Hematopoietic multipotent progenitor cell treated with erythropoietin and hydrocortisone succinate and interleukin-3 and kit ligand, for 15 days (in vitro differentiated cells): ENCODE results near the gene F7.

ENCODE experiments used
- DNase-seq: peaks from one replicate; pipeline ENCODE4 v3.0.0-alpha.2; 2015; ENCODE audit warnings: low spot score

The F7 gene

DNA sequence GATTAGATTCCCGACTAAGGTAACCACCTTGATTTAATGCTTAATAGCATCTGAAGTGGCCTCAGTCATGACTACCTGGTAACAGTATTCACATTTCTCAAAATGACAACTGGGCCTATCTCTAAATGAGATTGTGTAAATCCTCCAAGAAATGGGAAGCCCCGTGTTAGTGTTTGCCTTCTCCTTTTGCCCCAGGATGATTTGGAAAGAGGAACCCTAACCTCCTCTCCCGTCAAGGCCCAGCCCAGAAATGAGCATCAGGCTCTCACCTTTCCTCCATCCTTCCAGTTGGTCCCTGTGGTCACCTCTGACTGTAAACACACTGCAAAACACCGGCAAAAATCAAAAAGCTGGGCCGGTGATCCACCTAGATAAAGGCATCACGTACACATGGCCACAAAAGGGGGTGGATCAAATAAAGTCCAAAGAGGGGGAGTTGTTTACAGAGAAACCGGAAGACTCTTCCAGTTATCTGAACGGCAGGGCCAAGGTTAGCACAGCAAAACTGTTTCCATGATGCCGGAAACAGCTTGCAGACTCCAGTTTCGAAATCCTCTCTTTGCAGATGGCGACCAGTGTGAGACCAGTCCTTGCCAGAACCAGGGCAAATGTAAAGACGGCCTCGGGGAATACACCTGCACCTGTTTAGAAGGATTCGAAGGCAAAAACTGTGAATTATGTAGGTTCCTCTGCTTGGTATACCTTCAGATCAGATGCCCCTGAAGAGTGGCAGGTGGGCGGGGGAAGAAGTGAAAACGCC, 33.4 kb downstream of the F7 start:
- DNase-seq = no peak

DNA sequence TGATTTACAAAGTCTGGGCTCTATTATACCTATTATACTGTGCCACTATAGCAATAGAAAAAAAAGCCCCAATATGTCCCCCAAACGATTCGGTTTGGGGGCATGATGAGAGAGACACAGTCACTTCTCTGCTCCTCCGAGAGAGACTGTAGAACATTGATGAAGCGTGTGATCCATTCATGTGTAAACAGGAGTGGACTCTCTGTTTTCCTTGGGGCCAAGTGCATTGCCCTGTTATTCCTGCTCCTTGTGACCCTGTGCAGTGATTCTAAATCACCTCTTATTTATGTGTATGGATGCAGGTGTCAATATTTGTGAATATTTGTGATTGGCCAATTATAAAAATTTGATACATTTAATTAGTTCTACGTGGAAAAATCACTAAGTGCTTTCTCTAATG, 34.0 kb downstream of the F7 start:
- no peak for DNase-seq

DNA sequence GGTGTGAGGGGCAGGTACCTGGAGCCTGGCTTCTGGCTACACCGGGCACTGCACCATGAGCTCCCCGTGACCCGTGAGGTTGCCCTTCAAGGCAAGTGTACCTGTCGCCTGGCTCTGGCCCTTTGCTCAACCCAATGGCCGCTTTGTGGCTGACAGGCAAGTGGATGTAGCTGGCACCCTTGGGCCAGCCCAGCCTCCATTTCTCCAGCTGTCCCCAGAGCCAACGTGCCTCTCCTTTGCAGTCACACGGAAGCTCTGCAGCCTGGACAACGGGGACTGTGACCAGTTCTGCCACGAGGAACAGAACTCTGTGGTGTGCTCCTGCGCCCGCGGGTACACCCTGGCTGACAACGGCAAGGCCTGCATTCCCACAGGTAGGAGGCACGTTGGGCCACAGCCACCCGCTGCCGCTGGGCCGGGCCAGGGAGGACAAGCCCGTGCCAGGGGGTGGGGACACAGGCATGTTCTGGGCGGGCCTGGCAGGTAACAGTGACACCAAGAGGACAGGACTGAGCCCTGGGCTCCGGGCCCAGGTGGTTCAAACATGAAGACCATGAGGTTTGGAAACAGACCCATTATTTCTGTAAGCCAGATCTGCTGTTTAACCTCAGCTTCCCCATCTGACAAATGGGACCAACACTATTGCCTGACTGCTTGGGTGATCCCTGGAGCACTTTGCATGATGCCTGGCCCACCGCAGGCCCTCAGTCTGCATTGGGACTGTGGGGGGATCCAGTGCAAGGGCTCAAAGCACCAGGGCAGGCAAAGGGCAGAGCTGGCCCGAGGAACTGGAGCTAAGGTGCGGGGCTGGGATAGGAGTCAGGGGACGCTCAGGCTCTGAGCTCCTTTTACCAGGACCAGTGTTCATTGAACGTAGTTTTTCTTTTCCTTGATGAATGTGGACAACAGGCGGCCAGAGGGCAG, 35.3 kb downstream of the F7 start:
- DNase-seq = no peak

DNA sequence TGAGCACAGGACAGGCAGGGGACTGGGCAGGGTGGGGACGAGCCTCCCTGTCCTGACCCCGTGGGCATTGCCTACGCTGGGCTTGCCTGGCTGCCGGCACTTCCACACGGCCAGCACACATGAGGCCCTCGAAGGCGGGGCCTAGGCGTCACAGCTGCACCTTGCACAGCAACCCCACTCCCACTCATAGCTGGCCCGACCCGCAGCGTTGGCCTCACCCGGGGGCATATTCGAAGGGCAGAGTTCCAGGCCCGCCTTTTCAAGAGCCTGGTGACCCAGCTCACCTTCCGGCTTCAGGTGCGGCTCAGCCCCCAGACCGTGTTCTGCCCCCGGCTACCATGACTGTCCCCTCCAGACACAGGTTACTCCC, 36.0 kb downstream of the F7 start:
- no peak for DNase-seq

DNA sequence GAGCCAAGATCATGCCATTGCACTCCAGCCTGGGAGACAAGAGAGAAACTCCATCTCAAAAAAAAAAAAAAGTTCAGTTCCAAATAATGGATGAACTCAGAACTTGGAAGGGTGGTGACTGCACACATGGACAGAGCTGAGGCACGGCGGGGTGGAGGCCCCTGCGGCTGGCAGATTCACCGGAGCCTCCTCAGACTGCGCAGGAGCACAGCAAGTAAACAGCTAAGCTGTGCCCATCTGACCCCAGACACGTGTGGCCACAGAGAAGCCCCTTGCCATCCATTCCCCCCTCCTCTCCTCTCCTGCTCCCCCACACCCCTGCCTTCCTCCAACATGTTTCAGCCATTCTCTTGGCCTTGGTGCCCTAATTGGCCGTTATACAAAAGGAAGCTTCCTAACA, 37.3 kb downstream of the F7 start:
- no peak for DNase-seq

DNA sequence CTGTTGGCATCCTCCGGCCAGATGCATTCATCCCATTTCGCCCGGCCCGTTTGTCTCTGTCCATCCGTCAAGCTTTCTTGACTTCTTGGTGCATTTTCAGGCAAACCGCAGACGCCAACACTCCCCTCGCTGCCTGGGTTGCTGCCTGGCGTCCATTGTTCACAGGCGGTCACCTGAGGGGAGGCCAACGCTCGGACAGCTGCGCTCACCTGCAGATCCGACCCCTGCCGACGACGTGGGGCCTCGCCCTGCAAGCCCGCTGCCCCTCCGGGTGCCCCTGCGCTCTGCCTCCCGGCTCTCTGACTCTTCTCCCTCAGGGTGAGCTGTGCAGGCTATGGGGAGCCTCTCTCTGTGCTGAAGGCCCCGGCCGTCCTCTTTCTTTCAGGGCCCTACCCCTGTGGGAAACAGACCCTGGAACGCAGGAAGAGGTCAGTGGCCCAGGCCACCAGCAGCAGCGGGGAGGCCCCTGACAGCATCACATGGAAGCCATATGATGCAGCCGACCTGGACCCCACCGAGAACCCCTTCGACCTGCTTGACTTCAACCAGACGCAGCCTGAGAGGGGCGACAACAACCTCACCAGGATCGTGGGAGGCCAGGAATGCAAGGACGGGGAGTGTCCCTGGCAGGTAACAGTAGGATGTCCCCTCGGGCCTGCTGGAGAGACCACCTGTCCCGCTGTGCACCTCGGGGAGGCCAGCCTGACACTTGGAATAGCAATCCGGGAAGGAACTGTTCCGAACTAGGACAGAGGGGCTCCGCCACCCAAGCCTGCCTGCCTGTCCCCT, 38.1 kb downstream of the F7 start:
- DNase-seq = no peak

- no peak for DNase-seq
Measured at GRCh38 chr13:113144255-113144629, 38.7 kb downstream of the F7 start.

- DNase-seq = no peak
Measured at GRCh38 chr13:113145496-113145895, 39.9 kb downstream of the F7 start.

- no peak for DNase-seq
Measured at GRCh38 chr13:113145911-113146598, 40.5 kb downstream of the F7 start.

GRCh38 chr13:113146750-113147149, 41.2 kb downstream of the F7 start:
- no peak for DNase-seq

DNA sequence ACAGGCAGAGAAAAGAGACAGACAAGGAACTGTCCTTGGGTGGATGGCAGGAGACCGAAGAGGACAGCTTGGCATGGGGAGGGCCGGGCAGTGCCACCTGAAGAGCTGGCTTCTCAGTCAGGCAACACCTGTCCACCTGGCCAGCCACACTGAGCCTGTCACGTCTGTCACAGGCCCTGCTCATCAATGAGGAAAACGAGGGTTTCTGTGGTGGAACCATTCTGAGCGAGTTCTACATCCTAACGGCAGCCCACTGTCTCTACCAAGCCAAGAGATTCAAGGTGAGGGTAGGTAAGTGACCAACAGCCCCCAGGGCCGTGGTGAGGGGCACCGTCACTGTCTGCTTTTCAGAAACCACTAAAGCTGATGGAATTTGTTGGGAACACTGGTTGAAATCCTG, 41.6 kb downstream of the F7 start:
- no peak for DNase-seq

DNA sequence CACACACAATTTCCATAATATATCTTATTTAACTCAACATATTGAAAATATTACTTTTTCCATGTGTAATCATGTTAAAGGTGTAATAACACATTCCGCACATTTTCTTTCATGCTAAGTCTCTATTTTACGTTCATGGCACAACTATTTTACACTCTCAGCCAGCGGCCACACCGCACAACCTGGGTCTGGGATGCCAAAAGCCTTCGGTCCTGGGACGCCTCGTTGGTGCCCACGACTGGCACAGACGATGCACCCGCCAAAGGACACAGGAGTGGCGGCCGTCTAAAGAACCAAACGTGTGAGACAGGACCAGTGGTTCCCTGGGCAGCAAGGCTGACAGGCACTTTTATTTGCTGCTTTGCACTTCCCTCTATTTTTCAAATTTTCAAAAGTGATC, 42.8 kb downstream of the F7 start:
- no peak for DNase-seq

DNA sequence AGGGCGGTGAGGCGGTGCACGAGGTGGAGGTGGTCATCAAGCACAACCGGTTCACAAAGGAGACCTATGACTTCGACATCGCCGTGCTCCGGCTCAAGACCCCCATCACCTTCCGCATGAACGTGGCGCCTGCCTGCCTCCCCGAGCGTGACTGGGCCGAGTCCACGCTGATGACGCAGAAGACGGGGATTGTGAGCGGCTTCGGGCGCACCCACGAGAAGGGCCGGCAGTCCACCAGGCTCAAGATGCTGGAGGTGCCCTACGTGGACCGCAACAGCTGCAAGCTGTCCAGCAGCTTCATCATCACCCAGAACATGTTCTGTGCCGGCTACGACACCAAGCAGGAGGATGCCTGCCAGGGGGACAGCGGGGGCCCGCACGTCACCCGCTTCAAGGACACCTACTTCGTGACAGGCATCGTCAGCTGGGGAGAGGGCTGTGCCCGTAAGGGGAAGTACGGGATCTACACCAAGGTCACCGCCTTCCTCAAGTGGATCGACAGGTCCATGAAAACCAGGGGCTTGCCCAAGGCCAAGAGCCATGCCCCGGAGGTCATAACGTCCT, 43.4 kb downstream of the F7 start:
- no peak for DNase-seq

GRCh38 chr13:113149711-113150549, 44.3 kb downstream of the F7 start:
- no peak for DNase-seq

DNA sequence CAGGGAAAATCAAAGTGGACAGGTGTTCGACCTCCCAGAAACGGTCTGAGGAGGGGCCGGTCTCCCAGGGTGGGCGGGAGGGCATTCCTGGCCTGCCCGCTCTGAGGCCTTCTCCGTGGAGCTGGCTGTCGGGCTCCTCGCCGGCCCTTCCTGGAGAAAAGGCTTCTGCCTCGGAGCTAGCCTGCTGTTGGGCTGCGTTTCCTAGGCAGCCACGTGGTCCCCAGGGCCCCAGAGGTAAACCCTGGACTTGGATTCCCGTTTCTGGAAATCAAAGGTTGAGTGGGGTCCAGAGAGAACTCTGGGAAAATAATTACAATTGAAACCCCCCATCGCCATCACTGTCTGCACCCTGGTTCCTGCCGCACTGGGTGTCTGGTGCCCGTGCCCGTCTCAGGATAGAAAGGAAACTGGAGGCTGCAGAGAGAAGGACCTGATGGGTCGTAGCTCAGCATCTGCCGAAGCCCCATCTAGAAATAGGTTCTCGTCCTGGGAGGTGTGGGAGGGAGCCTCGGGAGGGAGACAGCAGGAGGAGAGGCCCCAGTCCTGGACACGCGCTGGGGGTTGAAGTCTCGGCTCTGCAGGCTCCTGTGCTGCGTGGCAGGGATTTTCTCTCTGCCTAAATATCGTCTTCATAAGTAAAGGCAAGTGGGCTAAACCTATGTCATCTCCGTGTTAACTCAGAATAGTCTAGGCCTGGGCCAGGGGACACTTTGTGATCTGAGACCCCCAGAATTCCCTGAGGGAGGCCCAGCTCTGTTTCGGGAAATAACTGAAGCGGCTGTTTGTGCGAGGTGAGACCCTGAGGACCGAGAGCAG, 45.2 kb downstream of the F7 start:
- DNase-seq = no peak

GRCh38 chr13:113151745-113152690, 46.4 kb downstream of the F7 start:
- no peak for DNase-seq

DNA sequence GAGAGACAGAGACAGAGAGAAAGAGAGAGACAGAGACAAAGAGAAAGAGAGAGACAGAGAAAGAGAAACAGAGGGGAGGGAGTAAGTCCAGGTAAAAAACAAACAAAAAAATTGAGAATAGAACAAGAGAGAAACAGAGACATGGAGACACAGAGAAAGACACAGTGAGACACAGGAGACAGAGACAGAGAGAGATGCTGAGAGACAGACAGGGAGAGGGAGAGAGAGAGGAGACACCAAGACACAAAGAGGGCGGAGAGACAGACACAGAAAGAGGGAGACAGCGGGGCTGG, 47.0 kb downstream of the F7 start:
- DNase-seq = no peak

- DNase-seq = no peak
Measured at GRCh38 chr13:113152984-113153809, 47.6 kb downstream of the F7 start.
